Stimulated activated CD8-positive, alpha-beta memory T cell treated with anti-CD3 and anti-CD28 coated beads, Interleukin-15, amount 100 ng/mL, for 24 hours (primary cell): Measurements from ENCODE around the gene NEDD1.
A peak's percentile ranks its signal among the peaks of the same experiment; 100 is the strongest.

Source experiments
- DNase-seq: peaks from one replicate; pipeline ENCODE4 v3.0.0-alpha.2; 2020; ENCODE audit warnings: low read depth

NEDD1 gene, protein sequence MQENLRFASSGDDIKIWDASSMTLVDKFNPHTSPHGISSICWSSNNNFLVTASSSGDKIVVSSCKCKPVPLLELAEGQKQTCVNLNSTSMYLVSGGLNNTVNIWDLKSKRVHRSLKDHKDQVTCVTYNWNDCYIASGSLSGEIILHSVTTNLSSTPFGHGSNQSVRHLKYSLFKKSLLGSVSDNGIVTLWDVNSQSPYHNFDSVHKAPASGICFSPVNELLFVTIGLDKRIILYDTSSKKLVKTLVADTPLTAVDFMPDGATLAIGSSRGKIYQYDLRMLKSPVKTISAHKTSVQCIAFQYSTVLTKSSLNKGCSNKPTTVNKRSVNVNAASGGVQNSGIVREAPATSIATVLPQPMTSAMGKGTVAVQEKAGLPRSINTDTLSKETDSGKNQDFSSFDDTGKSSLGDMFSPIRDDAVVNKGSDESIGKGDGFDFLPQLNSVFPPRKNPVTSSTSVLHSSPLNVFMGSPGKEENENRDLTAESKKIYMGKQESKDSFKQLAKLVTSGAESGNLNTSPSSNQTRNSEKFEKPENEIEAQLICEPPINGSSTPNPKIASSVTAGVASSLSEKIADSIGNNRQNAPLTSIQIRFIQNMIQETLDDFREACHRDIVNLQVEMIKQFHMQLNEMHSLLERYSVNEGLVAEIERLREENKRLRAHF

GRCh38 chr12:96906849-96907670 is at the start of gene NEDD1:
Gene NEDD1 (plus strand): TSS chr12:96907257. CDS start chr12:96909760, 2,503 bp downstream.
- DNase-seq: peak; percentile 62

DNA sequence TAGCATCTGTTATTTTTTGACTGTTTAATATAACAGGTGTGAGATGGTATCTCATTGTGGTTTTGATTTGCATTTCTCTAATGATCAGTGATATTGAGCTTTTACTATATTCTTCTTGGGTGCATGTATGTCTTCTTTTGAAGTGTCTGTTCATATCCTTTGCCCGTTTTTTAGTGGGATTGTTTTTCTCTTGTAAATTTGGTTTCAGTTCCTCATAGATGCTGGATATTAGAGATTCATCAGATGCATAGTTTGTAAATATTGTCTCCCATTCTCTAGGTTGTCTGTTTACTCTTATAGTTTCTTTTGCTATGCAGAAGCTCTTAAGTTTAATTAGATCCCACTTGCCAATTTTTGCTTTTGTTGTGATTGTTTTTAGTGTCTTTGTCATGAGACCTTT is 48.9 kb upstream of the NEDD1 start:
- DNase-seq: no peak

DNA sequence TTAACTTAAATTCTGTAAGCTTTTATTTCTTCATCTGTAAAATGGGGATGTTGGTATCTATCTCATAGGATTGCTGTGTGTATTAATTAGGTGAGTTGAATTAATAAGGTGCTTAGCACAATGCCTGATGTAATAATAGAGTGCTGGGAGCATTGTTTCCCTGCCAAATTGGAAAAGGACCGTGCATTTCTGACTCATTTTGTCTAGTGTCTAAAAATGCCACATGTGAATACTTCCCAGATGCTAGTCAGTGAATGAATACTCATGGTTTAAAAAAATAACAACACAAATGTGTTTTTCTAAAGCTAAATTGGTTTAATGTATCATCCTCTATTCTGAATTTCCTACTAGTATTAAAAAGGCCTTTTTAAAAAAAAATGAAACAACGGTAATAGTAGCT is 45.4 kb upstream of the NEDD1 start:
- DNase-seq: no peak

DNA sequence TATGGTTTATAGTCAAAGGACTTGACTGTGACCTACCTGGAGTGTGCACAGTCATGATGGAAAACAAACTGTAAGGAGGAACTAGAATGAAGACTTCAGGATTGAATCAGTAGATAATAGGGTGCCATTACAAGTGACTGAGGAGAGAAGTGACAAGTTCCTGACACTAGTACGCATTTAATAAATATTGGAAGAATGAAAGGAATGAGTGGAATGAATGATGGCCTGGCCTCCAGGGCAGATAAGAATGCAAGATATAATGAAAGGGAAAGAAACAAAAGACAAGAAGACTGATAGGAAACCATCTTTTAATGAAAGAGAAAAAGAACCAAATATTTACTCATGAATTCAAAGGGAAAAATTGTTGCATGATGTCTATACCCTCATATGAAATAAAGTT is 44.7 kb upstream of the NEDD1 start:
- DNase-seq: no peak

GRCh38 chr12:96864335-96864734 is 42.7 kb upstream of the NEDD1 start:
- no peak for DNase-seq

DNA sequence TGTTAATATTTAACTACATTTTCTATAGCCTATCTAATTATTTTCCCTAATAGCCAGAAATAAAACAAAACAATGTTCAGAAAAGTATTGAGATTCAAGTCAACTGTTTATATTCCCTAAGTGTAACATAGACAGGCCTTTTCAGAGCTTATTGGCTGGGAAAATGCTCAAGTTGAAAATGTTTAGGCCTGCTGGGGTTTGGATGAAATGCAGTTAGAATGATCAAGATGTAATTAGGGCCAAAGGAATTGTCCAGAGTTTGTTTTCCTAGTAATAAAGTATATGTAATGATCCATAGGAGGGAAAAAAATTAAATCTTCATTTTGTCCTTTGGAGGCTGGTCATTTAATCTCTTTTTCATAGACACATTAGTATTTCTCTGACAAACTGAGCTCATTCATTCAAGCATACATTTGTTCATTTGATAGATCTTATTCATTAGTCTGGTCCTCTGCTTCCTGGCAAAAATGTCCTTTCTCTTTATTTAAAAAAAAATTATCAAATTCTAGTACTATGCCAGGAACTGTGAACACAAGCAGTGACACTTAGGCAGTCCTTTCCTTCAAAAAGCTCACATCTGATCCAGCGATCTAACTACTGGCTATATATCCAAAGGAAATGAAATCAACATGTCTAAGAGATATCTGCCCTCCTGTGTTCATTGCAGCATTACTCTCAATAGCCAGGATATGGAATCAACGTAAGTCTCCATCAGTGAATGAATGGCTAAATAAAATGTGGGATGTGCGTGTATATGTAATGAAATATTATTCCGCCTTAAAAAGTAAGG is 40.1 kb upstream of the NEDD1 start:
- no peak for DNase-seq

DNA sequence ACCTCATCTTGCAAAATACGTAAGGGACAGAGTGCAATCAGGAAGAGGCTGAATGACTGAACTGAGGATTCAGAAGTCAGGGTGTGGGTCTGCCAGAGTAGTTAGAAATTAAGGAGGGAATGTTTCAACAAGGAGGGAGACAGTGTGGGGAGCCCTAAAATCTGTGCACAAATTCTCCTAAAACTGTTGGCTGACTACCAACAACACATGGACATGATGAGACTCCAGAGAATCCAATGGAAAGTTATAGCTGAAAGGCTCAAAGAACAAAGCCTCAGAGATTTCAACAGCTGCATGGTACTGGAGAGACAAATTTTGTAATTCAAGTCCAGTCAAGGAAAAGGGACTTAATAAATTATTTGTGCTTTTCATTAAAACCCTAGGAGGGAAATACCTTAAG is 36.1 kb upstream of the NEDD1 start:
- no peak for DNase-seq

GRCh38 chr12:96872961-96873360 is 34.1 kb upstream of the NEDD1 start:
- no peak for DNase-seq

DNA sequence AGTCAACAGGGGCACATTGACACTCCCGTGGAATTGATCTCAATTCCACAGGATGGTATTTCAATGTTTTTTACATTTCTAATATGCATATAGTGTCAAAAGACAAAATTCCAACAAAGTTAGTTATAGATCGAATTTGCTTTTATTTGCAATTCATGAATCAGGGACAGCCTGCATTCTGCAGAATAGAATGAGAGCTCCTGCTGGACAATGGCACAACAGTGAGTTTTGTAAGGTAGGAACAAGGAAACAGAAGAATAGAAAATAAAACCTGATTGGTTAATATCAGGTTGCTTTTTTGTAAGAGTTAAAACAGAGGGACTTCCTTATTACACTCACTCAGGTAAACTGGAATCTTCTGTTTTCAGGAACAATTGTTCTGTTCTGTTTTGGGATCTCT is 32.8 kb upstream of the NEDD1 start:
- no peak for DNase-seq

- DNase-seq: no peak
Observed at GRCh38 chr12:96876966-96877365, 30.1 kb upstream of the NEDD1 start.

DNA sequence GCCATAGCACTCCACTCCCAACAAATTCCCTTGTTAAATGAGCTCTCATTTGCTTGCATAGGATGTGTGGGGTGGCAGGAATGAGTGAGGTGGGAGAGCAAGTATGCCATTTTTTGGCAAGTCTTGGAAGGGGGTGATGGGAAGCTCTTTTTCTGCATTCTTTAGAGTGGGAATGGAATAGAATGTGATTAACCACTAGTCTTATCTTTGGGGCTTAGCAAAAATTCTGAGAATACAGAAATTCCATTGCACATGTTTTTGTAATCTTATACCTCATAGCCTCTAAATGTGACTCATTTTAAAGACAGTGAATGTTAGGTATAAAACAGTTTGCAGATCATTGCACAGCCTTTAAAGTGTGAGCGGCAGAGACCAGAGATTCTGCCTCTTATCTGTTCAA is 28.4 kb upstream of the NEDD1 start:
- DNase-seq: no peak

- DNase-seq: no peak
Observed at GRCh38 chr12:96879301-96879700, 27.8 kb upstream of the NEDD1 start.

GRCh38 chr12:96880220-96880619 is 26.8 kb upstream of the NEDD1 start:
- DNase-seq: no peak

DNA sequence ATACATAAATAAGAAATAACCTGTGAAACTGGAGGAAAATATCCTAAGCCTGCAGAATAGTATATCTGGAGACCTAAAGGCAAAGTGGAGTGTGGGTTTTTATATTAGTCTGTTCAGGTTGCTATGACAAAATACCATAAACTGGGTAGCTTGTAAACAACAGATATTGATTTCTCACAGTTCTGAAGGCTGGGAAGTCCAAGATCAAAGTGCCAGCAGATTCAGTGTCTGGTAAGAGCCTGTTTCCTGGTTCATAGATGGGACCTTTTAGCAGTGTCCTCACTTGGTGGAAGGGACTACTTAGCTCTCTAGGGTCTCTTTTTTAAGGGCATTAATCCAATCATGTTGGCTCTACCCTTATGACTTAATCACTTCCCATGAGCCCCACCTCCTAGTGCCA is 25.4 kb upstream of the NEDD1 start:
- DNase-seq: no peak

- DNase-seq: no peak
Observed at GRCh38 chr12:96882862-96883261, 24.2 kb upstream of the NEDD1 start.

DNA sequence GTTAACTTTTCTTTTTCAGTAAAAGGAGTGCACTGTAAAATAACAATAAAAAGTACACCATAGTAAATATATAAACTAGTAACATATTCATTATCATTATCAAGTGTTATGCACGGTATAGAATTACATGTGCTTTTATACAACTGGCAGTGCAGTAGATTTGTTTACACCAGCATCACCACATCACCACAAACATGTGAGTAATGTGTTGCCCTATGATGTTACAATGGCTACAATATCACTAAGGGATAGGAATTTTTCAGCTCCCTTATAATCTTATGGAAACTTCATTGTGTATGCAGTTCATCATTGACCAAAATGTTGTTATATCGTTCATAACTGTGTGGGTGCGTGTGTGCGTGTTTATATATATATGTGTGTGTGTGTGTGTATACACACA is 23.5 kb upstream of the NEDD1 start:
- DNase-seq: no peak

- DNase-seq: no peak
Observed at GRCh38 chr12:96886998-96887677, 19.9 kb upstream of the NEDD1 start.

GRCh38 chr12:96889273-96889933 is 17.7 kb upstream of the NEDD1 start:
- DNase-seq: no peak

DNA sequence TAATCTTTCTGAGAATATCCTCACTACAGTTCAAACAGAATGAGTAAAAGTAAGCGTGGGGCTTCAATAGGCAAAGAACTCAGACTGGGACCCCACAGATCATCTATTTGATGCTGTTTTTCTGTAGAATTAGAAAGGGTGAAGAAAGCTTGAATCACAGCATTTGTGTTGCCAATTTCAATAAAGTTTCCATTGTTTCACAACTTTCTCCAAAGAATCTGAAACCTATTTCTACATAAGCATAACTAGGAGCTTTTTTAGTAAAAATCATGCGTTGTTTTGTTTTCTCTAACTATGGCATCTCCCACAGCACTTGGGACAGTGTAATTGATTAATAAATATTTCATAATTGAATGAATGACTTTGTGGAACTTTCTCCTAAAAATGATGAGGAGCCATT is 16.7 kb upstream of the NEDD1 start:
- DNase-seq: no peak

DNA sequence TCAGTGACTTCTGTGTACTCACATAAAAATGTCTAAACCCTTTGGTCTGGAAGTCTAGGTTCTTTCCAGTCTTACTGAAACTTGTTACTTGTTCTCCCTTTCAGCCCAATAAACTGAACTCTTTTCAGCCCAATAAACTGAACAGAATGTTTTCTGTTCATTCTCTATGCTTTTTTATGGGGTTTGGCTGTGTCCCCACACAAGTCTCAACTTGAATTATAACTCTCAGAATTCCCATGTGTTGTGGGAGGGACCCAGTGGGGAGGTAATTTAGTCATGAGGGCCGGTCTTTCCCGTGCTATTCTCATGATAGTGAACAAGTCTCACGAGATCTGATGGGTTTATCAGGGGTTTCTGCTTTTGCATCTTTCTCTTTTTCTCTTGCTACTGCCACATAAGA is 15.0 kb upstream of the NEDD1 start:
- no peak for DNase-seq

- no peak for DNase-seq
Observed at GRCh38 chr12:96897421-96897820, 9.6 kb upstream of the NEDD1 start.
